ENCODE data around the gene ARHGAP15. TPM values are rescaled to one million over a fixed set of nuclear protein-coding genes. Genes with fewer than 3 reads are reported as not detected.

ARHGAP15 gene
- polyA plus RNA-seq, 2 donors: 0.69 to 1.1 TPM

DNA sequence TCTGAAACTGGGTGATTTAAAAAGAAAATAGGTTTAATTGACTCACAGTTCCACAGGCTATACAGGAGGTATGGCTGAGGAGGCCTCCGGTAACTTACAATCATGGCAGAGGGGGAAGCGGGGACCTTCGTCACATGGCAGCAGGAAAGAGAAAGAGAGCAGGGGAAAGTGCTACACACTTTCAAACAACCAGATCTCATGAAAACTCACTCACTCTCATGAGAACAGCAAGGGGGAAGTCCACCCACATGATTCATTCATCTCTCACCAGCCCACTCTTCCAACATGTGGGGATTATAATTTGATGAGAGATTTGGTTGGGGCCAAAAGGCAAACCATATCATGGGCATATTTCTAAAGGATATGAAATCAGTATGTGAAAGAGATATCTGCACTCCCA, 12.0 kb upstream of the ARHGAP15 start:
- no peak overlapping the region for H3K27ac ChIP-seq (ENCODE audit: low read depth in 2 of 2, low read length in 1 of 2)
- no peak overlapping the region for H3K4me3 ChIP-seq (ENCODE audit: low read depth in 1 of 2, low read length in 2 of 2)
- WGBS, 2 donors: 94% methylated on average over 3 of the region's 3 CpGs
- H3K4me1 ChIP-seq (ENCODE audit: control insufficient read depth in 2 of 2, insufficient read depth in 2 of 2, low read length in 1 of 2): no peaks in the 10 kb centered on the region
- no peaks in the 10 kb centered on the region for H3K27me3 ChIP-seq (ENCODE audit: control insufficient read depth in 1 of 2, insufficient read depth in 2 of 2, low read length in 2 of 2)
- H3K9me3 ChIP-seq (ENCODE audit: control insufficient read depth in 2 of 2, insufficient read depth in 1 of 2, low read depth in 1 of 2, low read length in 1 of 2): no peaks in the 10 kb centered on the region
- no peaks in the 10 kb centered on the region for H3K36me3 ChIP-seq (ENCODE audit: control insufficient read depth in 2 of 2, insufficient read depth in 2 of 2, low read length in 1 of 2)

GRCh38 chr2:143121079-143121478, 8.1 kb upstream of the ARHGAP15 start:
- no peaks in the 10 kb centered on the region for H3K36me3 ChIP-seq (ENCODE audit: control insufficient read depth in 2 of 2, insufficient read depth in 2 of 2, low read length in 1 of 2)
- no peaks in the 10 kb centered on the region for H3K9me3 ChIP-seq (ENCODE audit: control insufficient read depth in 2 of 2, insufficient read depth in 1 of 2, low read depth in 1 of 2, low read length in 1 of 2)
- no peaks in the 10 kb centered on the region for H3K27me3 ChIP-seq (ENCODE audit: control insufficient read depth in 1 of 2, insufficient read depth in 2 of 2, low read length in 2 of 2)
- no peak overlapping the region for H3K27ac ChIP-seq (ENCODE audit: low read depth in 2 of 2, low read length in 1 of 2)
- 46 to 73% methylated on average over 1 of the region's 1 CpG for WGBS, 2 donors
- no peaks in the 10 kb centered on the region for H3K4me1 ChIP-seq (ENCODE audit: control insufficient read depth in 2 of 2, insufficient read depth in 2 of 2, low read length in 1 of 2)
- H3K4me3 ChIP-seq (ENCODE audit: low read depth in 1 of 2, low read length in 2 of 2): no peak overlapping the region

- H3K27ac ChIP-seq (ENCODE audit: low read depth in 2 of 2, low read length in 1 of 2): no peak overlapping the region
- H3K36me3 ChIP-seq (ENCODE audit: control insufficient read depth in 2 of 2, insufficient read depth in 2 of 2, low read length in 1 of 2): no peaks in the 10 kb centered on the region
- no peaks in the 10 kb centered on the region for H3K4me1 ChIP-seq (ENCODE audit: control insufficient read depth in 2 of 2, insufficient read depth in 2 of 2, low read length in 1 of 2)
- no peaks in the 10 kb centered on the region for H3K9me3 ChIP-seq (ENCODE audit: control insufficient read depth in 2 of 2, insufficient read depth in 1 of 2, low read depth in 1 of 2, low read length in 1 of 2)
- WGBS, 2 donors: 84 to 91% methylated on average over 2 of the region's 2 CpGs
- no peaks in the 10 kb centered on the region for H3K27me3 ChIP-seq (ENCODE audit: control insufficient read depth in 1 of 2, insufficient read depth in 2 of 2, low read length in 2 of 2)
- H3K4me3 ChIP-seq (ENCODE audit: low read depth in 1 of 2, low read length in 2 of 2): no peak overlapping the region
Observed at GRCh38 chr2:143121957-143122356, 7.3 kb upstream of the ARHGAP15 start.

- no peaks in the 10 kb centered on the region for H3K36me3 ChIP-seq (ENCODE audit: control insufficient read depth in 2 of 2, insufficient read depth in 2 of 2, low read length in 1 of 2)
- no peaks in the 10 kb centered on the region for H3K9me3 ChIP-seq (ENCODE audit: control insufficient read depth in 2 of 2, insufficient read depth in 1 of 2, low read depth in 1 of 2, low read length in 1 of 2)
- H3K27ac ChIP-seq (ENCODE audit: low read depth in 2 of 2, low read length in 1 of 2): no peak overlapping the region
- H3K4me1 ChIP-seq (ENCODE audit: control insufficient read depth in 2 of 2, insufficient read depth in 2 of 2, low read length in 1 of 2): no peaks in the 10 kb centered on the region
- WGBS, 2 donors: 43 to 44% methylated on average over 4 of the region's 4 CpGs
- H3K4me3 ChIP-seq (ENCODE audit: low read depth in 1 of 2, low read length in 2 of 2): no peak overlapping the region
- H3K27me3 ChIP-seq (ENCODE audit: control insufficient read depth in 1 of 2, insufficient read depth in 2 of 2, low read length in 2 of 2): no peaks in the 10 kb centered on the region
Observed at GRCh38 chr2:143123911-143124310, 5.3 kb upstream of the ARHGAP15 start.

DNA sequence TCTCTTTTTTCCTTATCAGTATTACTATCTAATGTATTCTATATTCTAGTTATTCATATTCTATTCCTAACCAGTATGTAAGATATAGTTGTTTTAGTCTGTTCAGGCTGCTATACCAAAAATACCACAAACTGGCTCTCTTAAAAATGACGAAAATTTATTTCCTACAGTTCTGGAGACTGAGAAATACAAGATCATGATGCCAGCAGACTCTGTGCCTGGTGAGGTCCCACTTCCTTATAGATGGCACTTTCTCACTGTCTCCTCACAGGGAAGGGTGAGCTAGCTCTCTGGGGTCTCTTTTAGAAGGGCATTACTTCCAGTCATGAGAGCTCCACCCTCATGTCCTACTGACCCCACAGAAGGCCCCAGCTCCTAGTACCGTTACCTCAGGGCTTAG, 4.8 kb upstream of the ARHGAP15 start:
- Histone ChIP-seq H3K27me3 (ENCODE audit: control insufficient read depth in 1 of 2, insufficient read depth in 2 of 2, low read length in 2 of 2) (no peaks in the 10 kb centered on the region), H3K4me3 (ENCODE audit: low read depth in 1 of 2, low read length in 2 of 2) (no peak overlapping the region)
- WGBS, 2 donors: 82 to 84% methylated on average over 2 of the region's 2 CpGs

GRCh38 chr2:143125717-143126116, 3.5 kb upstream of the ARHGAP15 start:
- Histone ChIP-seq H3K9me3 (ENCODE audit: control insufficient read depth in 2 of 2, insufficient read depth in 1 of 2, low read depth in 1 of 2, low read length in 1 of 2) (no peaks in the 10 kb centered on the region), H3K27ac (ENCODE audit: low read depth in 2 of 2, low read length in 1 of 2) (no peak overlapping the region), H3K4me1 (ENCODE audit: control insufficient read depth in 2 of 2, insufficient read depth in 2 of 2, low read length in 1 of 2) (no peaks in the 10 kb centered on the region), H3K36me3 (ENCODE audit: control insufficient read depth in 2 of 2, insufficient read depth in 2 of 2, low read length in 1 of 2) (no peaks in the 10 kb centered on the region), H3K4me3 (ENCODE audit: low read depth in 1 of 2, low read length in 2 of 2) (no peak overlapping the region), H3K27me3 (ENCODE audit: control insufficient read depth in 1 of 2, insufficient read depth in 2 of 2, low read length in 2 of 2) (no peaks in the 10 kb centered on the region)
- 72 to 83% methylated on average over 2 of the region's 2 CpGs for WGBS, 2 donors

More for the DNA sequence above, 4.8 kb upstream of the ARHGAP15 start:
- Histone ChIP-seq H3K9me3 (ENCODE audit: control insufficient read depth in 2 of 2, insufficient read depth in 1 of 2, low read depth in 1 of 2, low read length in 1 of 2) (no peaks in the 10 kb centered on the region), H3K27ac (ENCODE audit: low read depth in 2 of 2, low read length in 1 of 2) (no peak overlapping the region), H3K4me1 (ENCODE audit: control insufficient read depth in 2 of 2, insufficient read depth in 2 of 2, low read length in 1 of 2) (no peaks in the 10 kb centered on the region), H3K36me3 (ENCODE audit: control insufficient read depth in 2 of 2, insufficient read depth in 2 of 2, low read length in 1 of 2) (no peaks in the 10 kb centered on the region)

GRCh38 chr2:143132355-143132754, 3.1 kb downstream of the ARHGAP15 start:
- H3K27me3 ChIP-seq (ENCODE audit: control insufficient read depth in 1 of 2, insufficient read depth in 2 of 2, low read length in 2 of 2): no peaks in the 10 kb centered on the region
- H3K9me3 ChIP-seq (ENCODE audit: control insufficient read depth in 2 of 2, insufficient read depth in 1 of 2, low read depth in 1 of 2, low read length in 1 of 2): no peaks in the 10 kb centered on the region
- 48 to 56% methylated on average over 2 of the region's 2 CpGs for WGBS, 2 donors
- H3K4me1 ChIP-seq (ENCODE audit: control insufficient read depth in 2 of 2, insufficient read depth in 2 of 2, low read length in 1 of 2): no peaks in the 10 kb centered on the region
- H3K4me3 ChIP-seq (ENCODE audit: low read depth in 1 of 2, low read length in 2 of 2): no peak overlapping the region
- H3K27ac ChIP-seq (ENCODE audit: low read depth in 2 of 2, low read length in 1 of 2): no peak overlapping the region
- H3K36me3 ChIP-seq (ENCODE audit: control insufficient read depth in 2 of 2, insufficient read depth in 2 of 2, low read length in 1 of 2): no peaks in the 10 kb centered on the region

DNA sequence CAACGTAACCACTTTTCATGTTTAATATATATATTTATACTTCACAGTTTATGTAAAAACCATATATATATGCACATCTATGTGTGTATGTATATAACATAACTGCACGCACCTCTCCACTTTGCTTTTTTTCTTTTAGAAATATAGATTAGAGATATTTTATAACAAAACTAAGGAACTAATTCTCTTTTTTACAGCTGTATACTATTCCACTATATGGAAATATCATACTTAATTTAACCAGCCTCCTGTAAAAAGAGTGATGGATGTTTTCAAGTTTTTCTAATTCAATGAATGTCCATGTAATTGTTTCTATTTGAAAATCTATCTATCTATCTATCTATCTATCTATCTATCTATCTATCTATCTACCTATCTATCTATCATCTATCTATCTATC, 4.6 kb downstream of the ARHGAP15 start:
- H3K9me3 ChIP-seq (ENCODE audit: control insufficient read depth in 2 of 2, insufficient read depth in 1 of 2, low read depth in 1 of 2, low read length in 1 of 2): no peaks in the 10 kb centered on the region
- WGBS, 2 donors: 67 to 92% methylated on average over 2 of the region's 2 CpGs
- H3K4me3 ChIP-seq (ENCODE audit: low read depth in 1 of 2, low read length in 2 of 2): no peak overlapping the region
- no peak overlapping the region for H3K27ac ChIP-seq (ENCODE audit: low read depth in 2 of 2, low read length in 1 of 2)
- H3K36me3 ChIP-seq (ENCODE audit: control insufficient read depth in 2 of 2, insufficient read depth in 2 of 2, low read length in 1 of 2): no peaks in the 10 kb centered on the region
- no peaks in the 10 kb centered on the region for H3K4me1 ChIP-seq (ENCODE audit: control insufficient read depth in 2 of 2, insufficient read depth in 2 of 2, low read length in 1 of 2)
- H3K27me3 ChIP-seq (ENCODE audit: control insufficient read depth in 1 of 2, insufficient read depth in 2 of 2, low read length in 2 of 2): no peaks in the 10 kb centered on the region

GRCh38 chr2:143138292-143138691, 9.1 kb downstream of the ARHGAP15 start:
- H3K4me3 ChIP-seq (ENCODE audit: low read depth in 1 of 2, low read length in 2 of 2): no peak overlapping the region
- H3K36me3 ChIP-seq (ENCODE audit: control insufficient read depth in 2 of 2, insufficient read depth in 2 of 2, low read length in 1 of 2): no peaks in the 10 kb centered on the region
- H3K27me3 ChIP-seq (ENCODE audit: control insufficient read depth in 1 of 2, insufficient read depth in 2 of 2, low read length in 2 of 2): no peaks in the 10 kb centered on the region
- no peaks in the 10 kb centered on the region for H3K4me1 ChIP-seq (ENCODE audit: control insufficient read depth in 2 of 2, insufficient read depth in 2 of 2, low read length in 1 of 2)
- H3K27ac ChIP-seq (ENCODE audit: low read depth in 2 of 2, low read length in 1 of 2): no peak overlapping the region
- H3K9me3 ChIP-seq (ENCODE audit: control insufficient read depth in 2 of 2, insufficient read depth in 1 of 2, low read depth in 1 of 2, low read length in 1 of 2): no peaks in the 10 kb centered on the region
- 69 to 76% methylated on average over 3 of the region's 3 CpGs for WGBS, 2 donors

DNA sequence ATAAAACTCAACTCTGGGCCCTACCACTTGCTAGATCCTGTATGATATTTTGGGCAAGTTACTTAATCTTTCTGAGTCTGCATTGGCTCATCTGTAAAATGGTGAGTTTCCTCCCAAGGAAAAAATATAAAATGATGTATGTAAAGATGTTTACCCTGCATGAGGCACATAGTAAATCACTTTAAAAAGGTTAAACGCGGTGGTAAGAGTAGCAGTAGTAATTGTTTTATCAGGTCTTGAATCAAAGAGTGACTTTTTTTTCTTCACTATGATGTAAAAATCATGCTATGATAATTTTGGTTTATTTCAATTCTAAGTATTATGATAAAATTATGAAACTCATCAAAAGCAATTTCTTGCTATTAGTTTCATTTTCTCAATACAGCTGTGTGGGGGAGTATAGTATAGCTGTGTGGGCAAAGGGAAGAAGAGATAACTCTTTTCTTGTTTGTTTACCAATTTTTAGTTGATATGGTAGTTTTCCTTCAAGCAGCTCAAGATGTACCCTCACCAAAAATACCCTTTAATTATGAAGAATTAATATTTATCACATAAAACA, 10.7 kb downstream of the ARHGAP15 start:
- Histone ChIP-seq H3K9me3 (ENCODE audit: control insufficient read depth in 2 of 2, insufficient read depth in 1 of 2, low read depth in 1 of 2, low read length in 1 of 2) (no peaks in the 10 kb centered on the region), H3K4me1 (ENCODE audit: control insufficient read depth in 2 of 2, insufficient read depth in 2 of 2, low read length in 1 of 2) (no peaks in the 10 kb centered on the region), H3K27me3 (ENCODE audit: control insufficient read depth in 1 of 2, insufficient read depth in 2 of 2, low read length in 2 of 2) (no peaks in the 10 kb centered on the region), H3K36me3 (ENCODE audit: control insufficient read depth in 2 of 2, insufficient read depth in 2 of 2, low read length in 1 of 2) (no peaks in the 10 kb centered on the region), H3K4me3 (ENCODE audit: low read depth in 1 of 2, low read length in 2 of 2) (no peak overlapping the region), H3K27ac (ENCODE audit: low read depth in 2 of 2, low read length in 1 of 2) (no peak overlapping the region)
- WGBS, 2 donors: 71 to 78% methylated on average over 2 of the region's 2 CpGs
